Neural progenitor cell (in vitro differentiated cells): Measurements from ENCODE around the gene SPIRE1. TPM values are rescaled to one million over a fixed set of nuclear protein-coding genes. Genes with fewer than 3 reads are reported as not detected.
A peak's percentile ranks its signal among the peaks of the same experiment; 100 is the strongest.

ENCODE experiments used
- DNase-seq: peaks from one replicate; pipeline ENCODE4 v3.0.0-alpha.2; 2016; ENCODE audit warnings: low spot score
- H2AFZ ChIP-seq: fragments of 200-600 bp; sonication (generic); replicated peaks from 2 replicates; pipeline ENCODE4 v1.6.1; 2016; ENCODE audit warnings: antibody characterized with exemption
- H3F3A ChIP-seq: fragments of 200-600 bp; sonication (generic); 2 replicates; pipeline ENCODE4 v1.6.1; 2016; ENCODE audit warnings: antibody characterized with exemption, low read depth
- H3K27ac ChIP-seq: fragments of 200-600 bp; sonication (generic); 2 replicates; pipeline ENCODE4 v1.5.1; 2016; ENCODE audit warnings: mild to moderate bottlenecking
- H3K27me3 ChIP-seq: fragments of 200-600 bp; sonication (generic); 2 replicates; pipeline ENCODE4 v1.6.1; 2016; ENCODE audit warnings: mild to moderate bottlenecking, moderate library complexity
- H3K36me3 ChIP-seq: fragments of 200-600 bp; sonication (generic); 2 replicates; pipeline ENCODE4 v1.5.1; 2016
- H3K4me1 ChIP-seq: fragments of 200-600 bp; sonication (generic); 2 replicates; pipeline ENCODE4 v1.6.1; 2016; ENCODE audit warnings: mixed run types
- H3K4me2 ChIP-seq: fragments of 200-600 bp; sonication (generic); 2 replicates; pipeline ENCODE4 v1.6.1; 2016
- H3K4me3 ChIP-seq: fragments of 200-600 bp; sonication (generic); 2 replicates; pipeline ENCODE4 v1.5.1; 2016
- H3K79me2 ChIP-seq: fragments of 200-600 bp; sonication (generic); 2 replicates; pipeline ENCODE4 v1.6.1; 2016; ENCODE audit warnings: low read depth
- H3K9ac ChIP-seq: fragments of 200-600 bp; sonication (generic); 2 replicates; pipeline ENCODE4 v1.6.1; 2016
- H3K9me3 ChIP-seq: fragments of 200-600 bp; sonication (generic); 2 replicates; pipeline ENCODE4 v1.5.1; 2016; ENCODE audit warnings: low read depth
- H4K20me1 ChIP-seq: fragments of 200-600 bp; sonication (generic); 2 replicates; pipeline ENCODE4 v1.6.1; 2016; ENCODE audit warnings: low read depth
- H3K27ac Mint-ChIP-seq: 3 replicates; pipeline ENCODE4 v1.8.0; 2021; ENCODE audit warnings: mixed read lengths
- H3K27me3 Mint-ChIP-seq: 2 replicates; pipeline ENCODE4 v1.8.0; 2022; ENCODE audit warnings: low read depth, mild to moderate bottlenecking, inconsistent platforms, moderate library complexity, mixed read lengths; ENCODE audit not compliant: insufficient read depth
- H3K36me3 Mint-ChIP-seq: 3 replicates; pipeline ENCODE4 v1.8.0; 2021; ENCODE audit warnings: mixed read lengths
- H3K4me1 Mint-ChIP-seq: 3 replicates; pipeline ENCODE4 v1.8.0; 2021; ENCODE audit warnings: mixed read lengths
- H3K4me3 Mint-ChIP-seq: 3 replicates; pipeline ENCODE4 v1.8.0; 2021; ENCODE audit warnings: mild to moderate bottlenecking, moderate library complexity, mixed read lengths
- H3K9me3 Mint-ChIP-seq: 3 replicates; pipeline ENCODE4 v1.8.0; 2020; ENCODE audit warnings: mixed read lengths
- EZH2 ChIP-seq: fragments of 200-600 bp; sonication (generic); IDR thresholded peaks from 2 replicates; pipeline ENCODE4 v1.6.1; 2017; ENCODE audit warnings: antibody characterized with exemption, mild to moderate bottlenecking, moderate library complexity
- EZH2phosphoT487 ChIP-seq: fragments of 200-600 bp; sonication (generic); IDR thresholded peaks from 2 replicates; pipeline ENCODE4 v1.6.1; 2017; ENCODE audit warnings: antibody characterized with exemption
- total RNA-seq: library from RNA; depleted of rRNA; stranded (reverse); fragments of >200 nt; gene quantifications from 2 replicates; pipeline ENCODE4 v1.2.3, GENCODE V29; 2015; ENCODE audit warnings: low replicate concordance
- TF ChIP-seq, protein P1 (sequence below): fragments of 200-600 bp; sonication (generic); IDR thresholded peaks from 2 replicates; pipeline ENCODE4 v1.5.1; 2017; ENCODE audit warnings: antibody characterized with exemption, mild to moderate bottlenecking

Gene SPIRE1
- total RNA-seq, 1 donor from 2014 or later: 18.4 TPM

DNA sequence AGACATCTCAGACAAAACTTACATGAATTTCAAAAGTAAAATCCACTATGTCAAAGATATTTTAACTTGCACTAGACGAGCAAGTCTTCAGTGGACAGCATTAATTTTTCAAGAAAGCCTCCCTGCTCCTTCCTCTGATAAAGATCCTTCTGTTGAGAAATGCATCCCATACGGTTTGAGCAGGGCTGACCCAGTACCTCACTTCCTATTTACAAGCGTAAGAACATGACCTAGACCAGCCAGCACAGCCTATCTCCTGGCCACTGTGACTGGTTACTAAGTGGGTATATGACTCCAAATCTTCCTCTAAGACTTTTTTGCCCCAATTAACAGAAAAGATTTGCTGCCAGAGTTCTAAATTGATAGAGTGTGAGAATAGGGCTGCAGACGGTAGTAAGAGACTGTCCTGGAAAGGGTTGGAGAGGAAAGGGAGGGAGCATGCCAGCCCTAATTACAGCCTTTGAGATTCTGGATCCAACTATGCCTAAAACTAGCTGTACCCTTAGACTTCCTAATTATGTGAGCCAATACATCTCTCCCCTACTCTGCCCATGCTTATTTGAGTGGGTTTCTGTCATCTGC is 141.8 kb downstream of the SPIRE1 start:
- Mint-ChIP-seq H3K9me3 (peaks cover 5% of the 10 kb centered on the region), H3K4me3 (no peak overlapping the region), H3K36me3 (peaks cover 6% of the 10 kb centered on the region), H3K4me1 (peaks cover 29% of the 10 kb centered on the region), H3K27ac (peak overlapping the region; percentile 27), H3K27me3 (no peaks in the 10 kb centered on the region)
- Histone ChIP-seq H3K4me1 (peaks cover 11% of the 10 kb centered on the region), H3K27me3 (no peaks in the 10 kb centered on the region), H2AFZ (no peak overlapping the region), H3K4me2 (no peak overlapping the region), H3K9ac (no peak overlapping the region), H3F3A (no peaks in the 10 kb centered on the region), H3K27ac (peak overlapping the region; percentile 21), H4K20me1 (no peaks in the 10 kb centered on the region), H3K9me3 (no peaks in the 10 kb centered on the region), H3K36me3 (no peaks in the 10 kb centered on the region), H3K79me2 (no peaks in the 10 kb centered on the region), H3K4me3 (no peak overlapping the region)
- no peak for DNase-seq
- TF ChIP-seq EZH2 (no peak), EZH2phosphoT487 (no peak)
- TF ChIP-seq, protein P1, sequence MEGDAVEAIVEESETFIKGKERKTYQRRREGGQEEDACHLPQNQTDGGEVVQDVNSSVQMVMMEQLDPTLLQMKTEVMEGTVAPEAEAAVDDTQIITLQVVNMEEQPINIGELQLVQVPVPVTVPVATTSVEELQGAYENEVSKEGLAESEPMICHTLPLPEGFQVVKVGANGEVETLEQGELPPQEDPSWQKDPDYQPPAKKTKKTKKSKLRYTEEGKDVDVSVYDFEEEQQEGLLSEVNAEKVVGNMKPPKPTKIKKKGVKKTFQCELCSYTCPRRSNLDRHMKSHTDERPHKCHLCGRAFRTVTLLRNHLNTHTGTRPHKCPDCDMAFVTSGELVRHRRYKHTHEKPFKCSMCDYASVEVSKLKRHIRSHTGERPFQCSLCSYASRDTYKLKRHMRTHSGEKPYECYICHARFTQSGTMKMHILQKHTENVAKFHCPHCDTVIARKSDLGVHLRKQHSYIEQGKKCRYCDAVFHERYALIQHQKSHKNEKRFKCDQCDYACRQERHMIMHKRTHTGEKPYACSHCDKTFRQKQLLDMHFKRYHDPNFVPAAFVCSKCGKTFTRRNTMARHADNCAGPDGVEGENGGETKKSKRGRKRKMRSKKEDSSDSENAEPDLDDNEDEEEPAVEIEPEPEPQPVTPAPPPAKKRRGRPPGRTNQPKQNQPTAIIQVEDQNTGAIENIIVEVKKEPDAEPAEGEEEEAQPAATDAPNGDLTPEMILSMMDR: no peak

DNA sequence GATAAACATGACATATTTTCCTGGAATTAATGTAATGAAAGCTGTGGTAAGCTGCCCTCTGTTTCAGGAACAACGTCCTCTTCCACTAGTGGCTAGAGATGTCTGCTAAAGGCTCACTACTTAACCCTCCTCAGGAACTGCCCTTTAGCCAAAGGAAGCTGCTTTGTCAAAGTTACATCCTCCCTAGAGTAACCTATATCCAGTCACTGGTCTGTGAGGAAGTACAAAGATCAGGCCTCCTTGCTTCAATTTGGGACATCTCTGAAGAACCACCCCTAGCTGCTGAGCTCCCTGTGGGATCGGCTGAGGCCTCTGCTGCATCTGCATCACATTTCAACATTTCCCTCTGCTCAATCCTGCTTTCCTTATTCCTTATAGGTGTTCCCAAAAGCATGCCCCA is 142.4 kb downstream of the SPIRE1 start:
- H2AFZ ChIP-seq: no peak overlapping the region
- H3K27me3 Mint-ChIP-seq: no peaks in the 10 kb centered on the region
- peaks cover 5% of the 10 kb centered on the region for H3K9me3 Mint-ChIP-seq
- H3F3A ChIP-seq: no peaks in the 10 kb centered on the region
- H3K36me3 Mint-ChIP-seq: peaks cover 11% of the 10 kb centered on the region
- TF ChIP-seq, protein P1: no peak
- TF ChIP-seq EZH2phosphoT487: no peak
- no peak for TF ChIP-seq EZH2
- no peak overlapping the region for H3K4me2 ChIP-seq
- H3K36me3 ChIP-seq: no peaks in the 10 kb centered on the region
- H3K4me3 Mint-ChIP-seq: no peak overlapping the region
- no peaks in the 10 kb centered on the region for H3K9me3 ChIP-seq
- no peak overlapping the region for H3K27ac Mint-ChIP-seq
- no peaks in the 10 kb centered on the region for H4K20me1 ChIP-seq
- DNase-seq: no peak
- H3K9ac ChIP-seq: no peak overlapping the region
- peaks cover 7% of the 10 kb centered on the region for H3K4me1 ChIP-seq
- H3K27ac ChIP-seq: no peak overlapping the region
- no peaks in the 10 kb centered on the region for H3K27me3 ChIP-seq
- no peaks in the 10 kb centered on the region for H3K79me2 ChIP-seq
- H3K4me3 ChIP-seq: no peak overlapping the region
- H3K4me1 Mint-ChIP-seq: peaks cover 25% of the 10 kb centered on the region

DNA sequence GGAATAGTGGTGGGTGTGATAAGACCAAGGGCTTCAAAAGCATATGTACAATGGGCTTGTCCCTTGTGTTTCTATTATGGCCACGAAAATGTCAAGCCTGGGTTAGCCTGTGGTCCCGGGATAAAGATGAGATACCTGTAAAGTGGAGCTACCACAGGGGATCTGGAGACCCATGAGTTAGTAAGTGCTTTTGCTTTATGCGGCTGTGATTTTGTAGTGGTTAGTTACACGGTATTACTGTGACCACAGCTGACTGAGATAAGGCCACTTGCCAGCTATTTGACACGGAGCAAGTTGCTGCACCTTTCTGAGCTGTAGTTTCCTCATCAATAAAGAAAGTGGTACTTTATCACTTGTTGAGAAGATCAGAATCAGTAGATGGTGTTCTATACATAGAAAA is 150.9 kb downstream of the SPIRE1 start:
- H3K4me3 Mint-ChIP-seq: no peak overlapping the region
- peaks cover 2% of the 10 kb centered on the region for H3K9me3 Mint-ChIP-seq
- H3K79me2 ChIP-seq: no peaks in the 10 kb centered on the region
- TF ChIP-seq, protein P1: no peak
- no peak for TF ChIP-seq EZH2
- no peak for TF ChIP-seq EZH2phosphoT487
- no peaks in the 10 kb centered on the region for H3K27me3 ChIP-seq
- H3K4me3 ChIP-seq: no peak overlapping the region
- H3K27ac Mint-ChIP-seq: no peak overlapping the region
- H3K4me1 Mint-ChIP-seq: no peaks in the 10 kb centered on the region
- no peak overlapping the region for H3K9ac ChIP-seq
- no peak overlapping the region for H3K4me2 ChIP-seq
- H3K27ac ChIP-seq: no peak overlapping the region
- peaks cover 24% of the 10 kb centered on the region for H3K36me3 Mint-ChIP-seq
- no peaks in the 10 kb centered on the region for H3K27me3 Mint-ChIP-seq
- H3K4me1 ChIP-seq: no peaks in the 10 kb centered on the region
- H2AFZ ChIP-seq: no peak overlapping the region
- no peaks in the 10 kb centered on the region for H3F3A ChIP-seq
- H3K9me3 ChIP-seq: no peaks in the 10 kb centered on the region
- no peaks in the 10 kb centered on the region for H3K36me3 ChIP-seq
- H4K20me1 ChIP-seq: no peaks in the 10 kb centered on the region
- no peak for DNase-seq
